ENCODE measurements around the gene NOVA1. TPM values are rescaled to one million over a fixed set of nuclear protein-coding genes. Genes with fewer than 3 reads are reported as not detected.

NOVA1 gene
- total RNA-seq, 3 donors from 2014 or later (not counting 1 experiment from before 2014, with no cell fraction given), result not detected

DNA sequence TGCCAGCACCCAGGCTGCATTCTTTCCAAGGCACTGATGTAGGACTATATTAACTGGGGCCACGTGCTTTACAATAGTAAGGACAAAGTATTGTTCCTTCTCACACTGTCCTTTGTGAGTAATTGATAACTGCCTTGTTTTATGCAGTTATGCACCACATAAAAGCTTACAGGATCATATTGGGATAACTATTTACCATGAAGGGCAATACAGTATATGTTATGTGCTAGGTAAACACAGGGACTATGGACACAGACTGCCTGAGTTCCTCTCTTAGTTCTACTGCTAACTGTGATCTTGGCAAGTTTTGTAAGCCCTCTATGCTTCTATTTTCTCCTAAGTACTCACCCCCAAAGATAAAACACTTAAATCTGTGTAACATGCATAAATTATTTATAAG, 183.7 kb downstream of the NOVA1 start:
- peaks cover 9 to 13% of the 10 kb centered on the region in 2 donors for H3K9me3 Mint-ChIP-seq
- 77% methylated on average over 1 of the region's 1 CpG for WGBS (ENCODE audit: insufficient coverage)
- H3K9me3 ChIP-seq (ENCODE audit: control insufficient read depth, insufficient read depth, low read length), result no peaks in the 10 kb centered on the region
- no peaks in the 10 kb centered on the region for H3K27me3 ChIP-seq (ENCODE audit: control insufficient read depth, insufficient read depth, low read length)
- DNase-seq, result no peak
- no peak overlapping the region for H3K27ac ChIP-seq (ENCODE audit: low read length)
- no peaks in the 10 kb centered on the region for H3K4me1 ChIP-seq (ENCODE audit: control insufficient read depth, insufficient read depth, low read length)
- intact Hi-C loops (cut with micrococcal nuclease), result no loop called here
- H3K27me3 Mint-ChIP-seq (ENCODE audit: low read depth in 2 of 2), result no peaks in the 10 kb centered on the region
- TF ChIP-seq CTCF (IDR thresholded peaks at IDR 0.05), result no peak
- no peak overlapping the region for H3K27ac Mint-ChIP-seq
- no peak overlapping the region for H3K4me3 ChIP-seq (ENCODE audit: low read length)
- H3K4me1 Mint-ChIP-seq, result no peaks in the 10 kb centered on the region
- H3K36me3 ChIP-seq (ENCODE audit: control insufficient read depth, insufficient read depth, low read length), result no peaks in the 10 kb centered on the region
- no peak overlapping the region for H3K4me3 Mint-ChIP-seq
- no peaks in the 10 kb centered on the region for H3K36me3 Mint-ChIP-seq
- no peak for ATAC-seq

DNA sequence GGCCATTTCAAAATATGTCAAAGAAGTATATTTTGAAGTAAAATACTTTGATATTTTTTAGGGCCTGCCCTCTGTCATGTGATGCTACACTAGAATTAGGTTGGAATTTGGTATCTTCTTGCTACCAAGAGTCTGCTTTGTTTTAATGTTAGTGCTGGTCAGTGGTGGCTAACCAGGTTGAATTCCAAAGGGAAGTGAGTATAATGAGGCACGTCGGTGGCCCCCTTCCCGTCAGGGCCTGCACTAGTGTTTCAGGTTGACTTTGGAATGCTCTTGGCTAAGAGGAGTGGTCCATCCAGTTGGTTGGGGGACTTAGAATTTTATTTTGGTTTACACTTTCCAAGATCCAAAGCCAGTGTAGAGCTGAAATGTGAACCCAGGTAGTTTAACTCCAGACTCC, 185.4 kb downstream of the NOVA1 start:
- intact Hi-C loops (cut with micrococcal nuclease), result no loop called here
- TF ChIP-seq CTCF (IDR thresholded peaks at IDR 0.05), result no peak
- H3K27ac ChIP-seq (ENCODE audit: low read length), result no peak overlapping the region
- no peak for ATAC-seq
- H3K4me3 ChIP-seq (ENCODE audit: low read length), result no peak overlapping the region
- DNase-seq, result no peak
- no peak overlapping the region for H3K4me3 Mint-ChIP-seq
- no peaks in the 10 kb centered on the region for H3K9me3 ChIP-seq (ENCODE audit: control insufficient read depth, insufficient read depth, low read length)
- H3K36me3 Mint-ChIP-seq, result no peaks in the 10 kb centered on the region
- H3K36me3 ChIP-seq (ENCODE audit: control insufficient read depth, insufficient read depth, low read length), result no peaks in the 10 kb centered on the region
- peaks cover 9 to 13% of the 10 kb centered on the region in 2 donors for H3K9me3 Mint-ChIP-seq
- H3K4me1 Mint-ChIP-seq, result no peaks in the 10 kb centered on the region
- WGBS (ENCODE audit: insufficient coverage), result 85% methylated on average over 3 of the region's 3 CpGs
- no peak overlapping the region for H3K27ac Mint-ChIP-seq
- no peaks in the 10 kb centered on the region for H3K27me3 ChIP-seq (ENCODE audit: control insufficient read depth, insufficient read depth, low read length)
- H3K27me3 Mint-ChIP-seq (ENCODE audit: low read depth in 2 of 2), result no peaks in the 10 kb centered on the region
- H3K4me1 ChIP-seq (ENCODE audit: control insufficient read depth, insufficient read depth, low read length), result no peaks in the 10 kb centered on the region

GRCh38 chr14:26410189-26410685, 187.6 kb downstream of the NOVA1 start:
- no peaks in the 10 kb centered on the region for H3K4me1 ChIP-seq (ENCODE audit: control insufficient read depth, insufficient read depth, low read length)
- DNase-seq, result no peak
- no peak overlapping the region for H3K27ac ChIP-seq (ENCODE audit: low read length)
- Mint-ChIP-seq H3K27me3 (ENCODE audit: low read depth in 2 of 2) (no peaks in the 10 kb centered on the region), H3K27ac (no peak overlapping the region), H3K9me3 (peaks cover 6 to 9% of the 10 kb centered on the region in 2 donors), H3K4me1 (no peaks in the 10 kb centered on the region), H3K36me3 (no peaks in the 10 kb centered on the region), H3K4me3 (no peak overlapping the region)
- TF ChIP-seq CTCF (IDR thresholded peaks at IDR 0.05), result no peak
- no peak for ATAC-seq
- H3K27me3 ChIP-seq (ENCODE audit: control insufficient read depth, insufficient read depth, low read length), result no peaks in the 10 kb centered on the region
- H3K9me3 ChIP-seq (ENCODE audit: control insufficient read depth, insufficient read depth, low read length), result no peaks in the 10 kb centered on the region
- no peak overlapping the region for H3K4me3 ChIP-seq (ENCODE audit: low read length)
- no peaks in the 10 kb centered on the region for H3K36me3 ChIP-seq (ENCODE audit: control insufficient read depth, insufficient read depth, low read length)
- intact Hi-C loops (cut with micrococcal nuclease), result no loop called here

- no peak overlapping the region for H3K4me3 ChIP-seq (ENCODE audit: low read length)
- no peak overlapping the region for H3K27ac ChIP-seq (ENCODE audit: low read length)
- peaks cover 3% of the 10 kb centered on the region for H3K9me3 ChIP-seq (ENCODE audit: control insufficient read depth, insufficient read depth, low read length)
- Mint-ChIP-seq H3K4me3 (no peak overlapping the region), H3K27ac (no peak overlapping the region), H3K27me3 (ENCODE audit: low read depth in 2 of 2) (no peaks in the 10 kb centered on the region), H3K36me3 (no peaks in the 10 kb centered on the region), H3K4me1 (no peaks in the 10 kb centered on the region), H3K9me3 (peaks cover 7 to 10% of the 10 kb centered on the region in 2 donors)
- DNase-seq (no peak), ATAC-seq (no peak)
- TF ChIP-seq CTCF (IDR thresholded peaks at IDR 0.05), result no peak
- no peaks in the 10 kb centered on the region for H3K4me1 ChIP-seq (ENCODE audit: control insufficient read depth, insufficient read depth, low read length)
- no peaks in the 10 kb centered on the region for H3K27me3 ChIP-seq (ENCODE audit: control insufficient read depth, insufficient read depth, low read length)
- WGBS (ENCODE audit: insufficient coverage), result 82% methylated on average over 5 of the region's 7 CpGs
- H3K36me3 ChIP-seq (ENCODE audit: control insufficient read depth, insufficient read depth, low read length), result no peaks in the 10 kb centered on the region
- intact Hi-C loops (cut with micrococcal nuclease), result no loop called here
These were observed 192.9 kb downstream of the NOVA1 start for GRCh38 chr14:26404927-26405326.
